Endothelial cell (in vitro differentiated cells): ENCODE data around the gene FBP2. TPM values are rescaled to one million over a fixed set of nuclear protein-coding genes. Genes with fewer than 3 reads are reported as not detected.
"Not testable (repeated sequence)": the region's sequence is repeated elsewhere in the genome, so short reads cannot be mapped to it uniquely, and the experiment has no call there.

Source experiments
- DNase-seq: peaks from one replicate; pipeline ENCODE4 v3.0.0; 2021; ENCODE audit warnings: low spot score
- H3K27ac Mint-ChIP-seq: one replicate; pipeline ENCODE4 v1.8.0; 2021; ENCODE audit warnings: mixed read lengths, inconsistent platforms; ENCODE audit not compliant: unreplicated experiment
- H3K27me3 Mint-ChIP-seq: one replicate; pipeline ENCODE4 v1.8.0; 2021; ENCODE audit warnings: mild to moderate bottlenecking, moderate library complexity, mixed read lengths, inconsistent platforms; ENCODE audit not compliant: unreplicated experiment
- H3K36me3 Mint-ChIP-seq: one replicate; pipeline ENCODE4 v1.8.0; 2021; ENCODE audit warnings: mild to moderate bottlenecking, low read depth, mixed read lengths, inconsistent platforms; ENCODE audit not compliant: unreplicated experiment
- H3K4me1 Mint-ChIP-seq: one replicate; pipeline ENCODE4 v1.8.0; 2021; ENCODE audit warnings: mild to moderate bottlenecking, mixed read lengths, inconsistent platforms; ENCODE audit not compliant: unreplicated experiment
- H3K4me3 Mint-ChIP-seq: one replicate; pipeline ENCODE4 v1.8.0; 2021; ENCODE audit warnings: mild to moderate bottlenecking, mixed read lengths, inconsistent platforms; ENCODE audit not compliant: unreplicated experiment
- H3K9me3 Mint-ChIP-seq: one replicate; pipeline ENCODE4 v1.8.0; 2021; ENCODE audit warnings: mixed read lengths, inconsistent platforms; ENCODE audit not compliant: unreplicated experiment
- total RNA-seq: library from RNA; stranded (reverse); fragmentation: NEBNext Ultra II Directional; extraction: Animal tissue kit (Norgen Biotek cat#: 25700); gene quantifications from one replicate; pipeline ENCODE4 v1.2.1, GENCODE V29; 2021; ENCODE audit not compliant: unreplicated experiment
- TF ChIP-seq, protein P1 (sequence below): fragments of 200-600 bp; sonication (generic); IDR thresholded peaks from one replicate; pipeline ENCODE4 v1.5.0; 2021; ENCODE audit warnings: antibody characterized with exemption; ENCODE audit not compliant: unreplicated experiment

The FBP2 gene
- total RNA-seq, 1 donor from 2014 or later, result 0.28 TPM

DNA sequence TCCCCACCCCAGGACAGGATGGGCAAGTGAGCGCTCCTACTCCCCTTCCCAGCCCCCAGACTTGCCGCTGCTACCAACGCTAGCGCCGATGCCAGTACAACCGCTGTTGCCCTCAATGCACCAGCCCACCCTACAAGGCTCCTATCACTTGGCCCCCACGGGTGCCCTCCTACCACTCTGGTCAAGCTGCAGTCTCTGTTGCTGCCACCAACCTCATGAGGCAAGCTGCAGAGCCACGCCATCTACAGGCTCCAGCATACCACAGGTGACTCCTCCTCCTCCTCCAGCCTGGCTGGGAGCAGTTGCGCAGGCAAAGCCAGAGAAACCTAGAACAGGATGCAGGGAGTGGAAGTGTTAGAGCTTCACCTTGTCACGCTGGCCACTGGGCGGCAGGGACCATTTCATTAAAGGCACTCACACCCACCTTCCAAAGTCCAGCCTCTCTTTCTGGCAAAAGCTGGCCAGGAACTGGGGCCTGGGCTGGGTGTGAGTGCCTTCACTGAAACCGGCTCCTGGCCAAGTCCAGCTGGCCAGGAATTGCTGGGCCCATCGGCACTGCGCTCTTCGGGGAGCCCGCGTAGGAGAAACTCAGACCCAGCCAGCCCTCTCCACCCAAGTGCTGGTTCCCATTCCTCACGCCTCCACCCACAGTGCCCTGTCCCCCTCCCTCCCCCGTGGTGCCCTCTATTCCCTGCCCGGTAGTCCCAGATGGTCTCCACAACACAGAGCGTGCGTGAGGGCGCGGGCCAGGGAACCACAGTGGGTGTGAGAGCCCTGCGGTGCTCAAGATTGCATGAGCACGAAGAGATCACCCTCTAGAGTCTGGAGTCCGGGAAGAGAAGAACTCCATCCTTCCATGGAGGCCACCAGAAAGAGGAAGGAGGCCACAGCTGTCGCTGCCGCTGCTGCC lies 40.3 kb downstream of the FBP2 start:
- DNase-seq, result no peak
- Mint-ChIP-seq H3K27me3 (peaks cover 2% of the 10 kb centered on the region), H3K4me3 (no peak overlapping the region), H3K27ac (peak overlapping the region; percentile 23), H3K36me3 (no peaks in the 10 kb centered on the region), H3K9me3 (no peaks in the 10 kb centered on the region), H3K4me1 (peaks cover 3% of the 10 kb centered on the region)
- TF ChIP-seq, protein P1, sequence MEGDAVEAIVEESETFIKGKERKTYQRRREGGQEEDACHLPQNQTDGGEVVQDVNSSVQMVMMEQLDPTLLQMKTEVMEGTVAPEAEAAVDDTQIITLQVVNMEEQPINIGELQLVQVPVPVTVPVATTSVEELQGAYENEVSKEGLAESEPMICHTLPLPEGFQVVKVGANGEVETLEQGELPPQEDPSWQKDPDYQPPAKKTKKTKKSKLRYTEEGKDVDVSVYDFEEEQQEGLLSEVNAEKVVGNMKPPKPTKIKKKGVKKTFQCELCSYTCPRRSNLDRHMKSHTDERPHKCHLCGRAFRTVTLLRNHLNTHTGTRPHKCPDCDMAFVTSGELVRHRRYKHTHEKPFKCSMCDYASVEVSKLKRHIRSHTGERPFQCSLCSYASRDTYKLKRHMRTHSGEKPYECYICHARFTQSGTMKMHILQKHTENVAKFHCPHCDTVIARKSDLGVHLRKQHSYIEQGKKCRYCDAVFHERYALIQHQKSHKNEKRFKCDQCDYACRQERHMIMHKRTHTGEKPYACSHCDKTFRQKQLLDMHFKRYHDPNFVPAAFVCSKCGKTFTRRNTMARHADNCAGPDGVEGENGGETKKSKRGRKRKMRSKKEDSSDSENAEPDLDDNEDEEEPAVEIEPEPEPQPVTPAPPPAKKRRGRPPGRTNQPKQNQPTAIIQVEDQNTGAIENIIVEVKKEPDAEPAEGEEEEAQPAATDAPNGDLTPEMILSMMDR, result no peak

DNA sequence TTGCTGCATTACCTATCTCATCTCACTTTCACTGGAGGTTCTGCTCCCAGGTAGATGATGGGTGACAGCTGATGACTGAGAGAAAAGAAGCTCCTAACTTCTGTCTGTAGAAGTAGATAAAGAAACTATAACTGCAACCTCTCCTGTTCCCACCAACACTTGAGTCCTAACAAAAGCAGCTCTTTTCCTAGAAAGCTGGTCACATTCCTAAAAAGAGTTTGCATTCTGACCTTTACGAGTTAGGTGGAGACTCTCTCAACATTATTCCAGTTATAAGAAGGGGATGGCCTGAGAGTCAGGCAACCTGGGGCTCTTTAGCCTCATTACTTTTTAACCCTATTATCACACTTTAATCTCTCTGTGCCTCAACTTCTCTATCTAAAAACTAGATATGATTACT lies 47.7 kb downstream of the FBP2 start:
- DNase-seq, result no peak
- Mint-ChIP-seq H3K4me1 (no peaks in the 10 kb centered on the region), H3K27me3 (peaks cover 2% of the 10 kb centered on the region), H3K27ac (no peak overlapping the region), H3K36me3 (no peaks in the 10 kb centered on the region), H3K4me3 (no peak overlapping the region), H3K9me3 (no peaks in the 10 kb centered on the region)
- TF ChIP-seq, protein P1, result no peak

DNA sequence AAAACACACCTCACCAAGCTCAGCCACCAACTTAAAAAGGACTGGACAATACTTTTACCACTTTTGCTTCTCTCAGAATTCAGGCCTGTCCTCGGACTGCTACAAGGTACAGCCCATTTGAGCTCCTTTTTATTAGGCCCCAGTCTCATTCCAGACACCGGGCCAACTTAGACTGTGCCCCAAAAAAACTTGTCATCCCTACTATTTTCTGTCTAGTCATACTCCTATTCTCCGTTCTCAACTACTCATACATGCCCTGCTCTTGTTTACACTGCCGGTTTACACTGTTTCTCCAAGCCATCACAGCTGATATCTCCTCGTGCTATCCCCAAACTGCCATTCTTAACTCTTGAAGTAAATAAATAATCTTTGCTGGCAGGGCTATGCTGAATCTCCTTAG lies 49.3 kb downstream of the FBP2 start:
- not testable (repeated sequence) for H3K36me3 Mint-ChIP-seq, H3K27me3 Mint-ChIP-seq, DNase-seq, H3K27ac Mint-ChIP-seq, H3K9me3 Mint-ChIP-seq, H3K4me3 Mint-ChIP-seq, H3K4me1 Mint-ChIP-seq

DNA sequence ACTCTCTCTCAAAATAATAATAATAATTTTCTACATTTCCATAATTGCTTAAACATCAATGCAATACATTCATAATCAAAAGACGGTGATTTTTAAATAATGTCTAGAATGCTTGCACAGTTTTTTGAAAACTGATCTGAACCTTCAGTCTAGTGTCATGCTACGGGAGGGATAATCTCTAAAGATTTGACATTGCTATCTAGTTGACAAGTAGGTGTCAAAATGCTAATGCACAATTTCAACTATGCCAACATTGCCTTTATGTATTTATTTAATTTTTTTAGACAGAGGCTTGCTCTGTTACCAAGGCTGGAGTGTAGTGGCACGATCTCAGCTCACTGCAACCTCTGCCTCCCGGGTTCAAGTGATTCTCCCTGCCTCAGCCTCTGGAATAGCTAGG lies 54.7 kb downstream of the FBP2 start:
- TF ChIP-seq, protein P1, result no peak
- H3K36me3 Mint-ChIP-seq, result no peaks in the 10 kb centered on the region
- H3K4me1 Mint-ChIP-seq, result no peaks in the 10 kb centered on the region
- no peak for DNase-seq
- no peak overlapping the region for H3K27ac Mint-ChIP-seq
- H3K9me3 Mint-ChIP-seq, result no peaks in the 10 kb centered on the region
- H3K4me3 Mint-ChIP-seq, result no peak overlapping the region
- H3K27me3 Mint-ChIP-seq, result peaks cover 2% of the 10 kb centered on the region

DNA sequence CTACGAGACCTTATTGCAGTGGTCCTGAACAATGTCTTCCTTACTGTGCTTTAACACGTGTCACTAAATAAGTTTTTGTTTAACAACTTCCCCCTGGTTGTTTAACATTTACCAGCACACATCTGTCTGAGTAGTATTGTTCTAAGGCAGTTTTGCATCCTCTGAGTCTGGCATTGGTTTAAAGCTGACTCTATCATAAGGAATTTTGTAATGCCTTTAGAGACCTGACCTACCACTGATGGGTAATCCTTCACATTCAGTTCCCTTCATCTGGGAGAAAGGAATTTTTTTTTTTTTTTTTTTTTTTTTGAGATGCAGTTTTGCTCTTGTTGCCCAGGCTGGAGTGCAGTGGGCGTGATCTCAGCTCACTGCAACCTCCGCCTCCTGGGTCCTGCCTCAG lies 58.7 kb downstream of the FBP2 start:
- TF ChIP-seq, protein P1, result no peak
- Mint-ChIP-seq H3K36me3 (no peaks in the 10 kb centered on the region), H3K4me1 (no peaks in the 10 kb centered on the region), H3K9me3 (no peaks in the 10 kb centered on the region), H3K27ac (no peak overlapping the region), H3K4me3 (no peak overlapping the region), H3K27me3 (no peaks in the 10 kb centered on the region)
- no peak for DNase-seq
